GM18499 (cell line): ENCODE measurements around the gene IGFBP5.

ENCODE experiments used
- ATAC-seq: cut with Tn5 transposase; IDR thresholded peaks from one replicate; pipeline ENCODE4 v1.9.1; 2021; ENCODE audit warnings: moderate number of reproducible peaks; ENCODE audit not compliant: insufficient read depth, unreplicated experiment

IGFBP5 gene

GRCh38 chr2:216690456-216690852 is 4.9 kb downstream of the IGFBP5 start:
- ATAC-seq, result no peak

GRCh38 chr2:216689397-216689796 is 6.0 kb downstream of the IGFBP5 start:
- ATAC-seq, result no peak

- ATAC-seq, result no peak
Measured at GRCh38 chr2:216688731-216689340, 6.5 kb downstream of the IGFBP5 start.

DNA sequence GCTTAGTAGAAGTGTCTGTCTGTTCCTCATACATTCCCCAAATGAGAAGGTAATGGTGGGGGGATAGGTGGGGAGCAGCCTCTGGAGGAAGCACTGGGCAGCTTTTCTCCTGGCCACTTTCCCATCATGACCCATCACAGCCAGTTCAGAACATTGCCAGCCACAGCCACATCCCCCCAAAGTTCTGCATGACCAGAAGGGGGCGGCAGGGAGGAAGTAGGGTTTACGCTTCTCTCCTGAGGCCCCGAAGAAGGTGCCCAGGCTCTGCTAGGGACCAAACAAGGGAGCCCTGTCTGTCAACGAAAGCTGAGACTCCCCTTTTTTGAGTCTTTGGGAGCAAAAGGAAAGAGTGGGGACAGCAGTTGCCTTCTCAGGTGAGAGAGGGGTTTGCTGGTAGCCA is 7.7 kb downstream of the IGFBP5 start:
- ATAC-seq, result no peak

DNA sequence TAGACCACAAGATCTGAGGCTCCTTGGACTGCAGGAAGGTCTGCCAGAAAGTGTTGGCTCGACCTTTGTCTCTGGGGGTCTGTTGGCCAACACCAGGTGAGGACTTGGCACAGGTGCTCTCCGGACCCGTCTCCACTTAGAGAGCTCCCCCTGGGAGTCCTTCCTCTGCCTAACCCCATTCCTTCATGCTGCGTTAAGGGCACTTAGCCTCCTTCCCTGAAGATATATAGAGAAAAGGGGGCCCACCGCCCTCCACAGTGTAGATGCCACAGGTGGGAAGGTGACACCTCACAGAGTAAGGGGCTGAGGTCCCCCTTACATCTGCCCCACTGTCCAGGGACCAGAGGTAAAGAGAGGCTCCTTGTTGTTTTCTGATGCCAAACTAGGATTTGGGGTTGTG is 8.2 kb downstream of the IGFBP5 start:
- no peak for ATAC-seq

GRCh38 chr2:216685327-216685875 is 9.9 kb downstream of the IGFBP5 start:
- no peak for ATAC-seq

DNA sequence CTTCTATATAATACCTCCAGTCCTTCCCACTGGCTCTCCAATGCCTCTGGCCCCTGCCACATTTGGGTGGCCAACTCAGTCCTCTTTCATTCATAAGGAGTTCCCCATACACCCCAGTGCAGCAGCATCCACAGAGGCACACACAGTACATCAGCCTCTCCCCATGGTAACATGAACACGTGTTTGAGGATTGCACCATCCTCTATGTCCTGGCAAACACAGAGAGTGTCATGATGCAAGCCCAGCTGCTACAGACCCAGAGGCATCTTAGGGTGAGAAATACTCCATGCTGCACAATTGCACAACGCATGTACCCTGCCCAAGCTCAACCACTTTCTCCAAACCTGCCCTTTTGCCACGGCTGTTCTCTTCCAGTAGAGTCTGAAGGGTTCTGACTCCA is 11.5 kb downstream of the IGFBP5 start:
- no peak for ATAC-seq

GRCh38 chr2:216681683-216682082 is 13.7 kb downstream of the IGFBP5 start:
- no peak for ATAC-seq

DNA sequence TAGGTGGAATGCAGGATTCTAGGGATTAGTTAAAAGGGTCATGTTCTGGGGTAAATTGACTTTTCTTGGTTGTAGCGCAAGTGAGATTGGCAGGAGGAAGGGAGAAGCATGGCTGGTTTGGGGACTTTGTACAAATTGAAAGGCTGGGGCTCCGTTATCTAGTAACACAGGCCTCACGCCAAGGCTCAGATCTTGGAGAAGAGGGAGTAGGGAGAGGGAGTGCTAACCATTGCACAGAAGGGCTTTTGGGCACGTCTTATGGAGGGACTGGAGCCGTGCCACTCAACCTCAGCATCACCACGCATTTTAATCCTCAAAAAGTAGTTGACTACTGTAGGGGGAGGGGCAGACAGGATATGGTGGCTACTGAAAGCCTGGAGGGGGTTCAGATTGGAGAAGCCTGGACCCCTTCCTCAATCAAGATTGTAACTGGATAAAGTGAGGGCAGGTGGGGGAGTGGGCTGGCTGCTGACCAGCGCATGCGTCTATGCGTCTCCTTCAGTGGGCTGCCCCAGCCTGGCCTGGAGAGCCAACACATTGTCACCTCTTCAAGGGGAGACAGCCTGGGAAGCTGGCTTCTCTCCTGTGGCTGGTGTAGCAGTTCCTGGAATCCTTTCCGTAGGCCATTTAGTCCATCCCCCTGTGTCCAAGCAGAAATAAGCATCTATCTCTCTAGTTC is 14.3 kb downstream of the IGFBP5 start:
- no peak for ATAC-seq

- ATAC-seq, result no peak
Measured at GRCh38 chr2:216679658-216680024, 15.7 kb downstream of the IGFBP5 start.

DNA sequence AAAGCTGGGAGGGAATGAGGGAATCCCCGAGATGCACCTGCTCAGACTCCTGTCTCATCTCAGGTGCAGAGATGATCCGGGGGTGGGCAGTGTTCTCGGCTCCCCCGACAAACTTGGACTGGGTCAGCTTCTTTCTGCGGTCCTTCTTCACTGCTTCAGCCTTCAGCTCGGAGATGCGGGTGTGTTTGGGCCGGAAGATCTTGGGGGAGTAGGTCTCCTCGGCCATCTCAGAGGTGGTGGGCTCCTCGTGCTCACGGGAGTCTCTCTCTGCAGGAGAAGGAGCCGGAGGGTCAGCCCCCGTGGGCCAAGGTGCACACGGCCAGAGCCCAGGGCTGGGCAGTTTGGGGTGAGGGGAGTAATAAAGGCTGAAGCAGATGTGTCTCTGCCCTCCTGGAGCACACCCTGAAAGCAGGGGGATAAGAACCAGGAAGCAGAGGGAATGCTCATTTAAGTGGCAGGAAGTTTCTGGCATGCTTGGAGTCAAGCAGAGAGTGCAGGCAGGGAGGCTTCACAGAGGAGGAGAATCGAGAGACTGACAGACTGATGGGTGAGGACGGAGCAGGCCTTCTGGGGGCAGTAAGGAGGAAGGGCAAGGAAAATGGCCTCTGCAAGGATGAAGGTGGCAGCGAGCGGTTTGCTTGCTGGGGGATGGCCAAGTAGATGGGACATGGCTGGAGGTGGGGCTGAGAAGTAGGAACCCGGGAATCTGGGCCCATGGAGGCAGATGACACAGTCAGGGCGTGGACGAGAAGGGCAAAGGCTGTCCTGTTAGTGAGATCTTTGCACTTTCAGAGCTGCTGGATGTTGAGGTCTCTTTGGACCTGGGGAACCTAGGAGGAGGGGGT is 16.3 kb downstream of the IGFBP5 start:
- no peak for ATAC-seq

DNA sequence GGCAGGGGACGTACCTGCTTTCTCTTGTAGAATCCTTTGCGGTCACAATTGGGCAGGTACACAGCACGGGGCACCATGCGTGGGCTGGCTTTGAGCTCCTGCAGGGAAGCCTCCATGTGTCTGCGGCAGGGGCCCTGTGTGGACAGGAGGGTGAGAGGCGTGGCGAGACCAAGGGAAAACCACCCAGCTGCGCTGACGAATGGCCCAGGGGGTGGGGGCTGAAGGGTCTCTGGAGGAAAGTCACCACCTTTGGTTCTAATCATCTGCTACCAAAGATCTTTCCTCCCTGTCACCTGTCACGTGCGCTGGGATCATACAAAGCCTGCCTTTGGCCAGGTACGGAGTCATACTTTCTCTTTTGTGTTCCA is 17.3 kb downstream of the IGFBP5 start:
- ATAC-seq, result no peak

- ATAC-seq, result no peak
Measured at GRCh38 chr2:216677439-216678097, 17.8 kb downstream of the IGFBP5 start.

GRCh38 chr2:216676630-216677029 is 18.7 kb downstream of the IGFBP5 start:
- ATAC-seq, result no peak

- no peak for ATAC-seq
Measured at GRCh38 chr2:216674376-216674775, 21.0 kb downstream of the IGFBP5 start.

GRCh38 chr2:216673609-216674008 is 21.7 kb downstream of the IGFBP5 start:
- no peak for ATAC-seq

GRCh38 chr2:216673021-216673420 is 22.3 kb downstream of the IGFBP5 start:
- ATAC-seq, result no peak

DNA sequence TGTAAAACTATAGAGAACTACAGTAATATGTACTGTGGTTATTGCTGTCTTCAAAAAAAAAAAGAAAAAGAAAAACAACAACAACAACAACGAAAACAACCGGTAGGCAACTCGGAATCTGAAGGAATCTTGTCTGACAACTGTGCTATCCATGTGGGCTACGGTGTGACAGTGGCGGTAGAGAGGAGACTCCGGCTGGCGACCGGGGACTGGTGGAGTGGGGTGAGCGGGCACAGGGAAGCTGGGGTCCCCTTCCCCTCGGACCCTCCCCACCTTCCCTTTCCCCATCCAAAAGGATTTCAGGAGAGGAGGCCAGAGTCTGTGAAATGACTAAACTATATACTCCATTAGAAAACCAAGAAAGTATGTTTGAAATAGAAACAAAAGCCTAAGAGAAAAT is 22.9 kb downstream of the IGFBP5 start:
- no peak for ATAC-seq

DNA sequence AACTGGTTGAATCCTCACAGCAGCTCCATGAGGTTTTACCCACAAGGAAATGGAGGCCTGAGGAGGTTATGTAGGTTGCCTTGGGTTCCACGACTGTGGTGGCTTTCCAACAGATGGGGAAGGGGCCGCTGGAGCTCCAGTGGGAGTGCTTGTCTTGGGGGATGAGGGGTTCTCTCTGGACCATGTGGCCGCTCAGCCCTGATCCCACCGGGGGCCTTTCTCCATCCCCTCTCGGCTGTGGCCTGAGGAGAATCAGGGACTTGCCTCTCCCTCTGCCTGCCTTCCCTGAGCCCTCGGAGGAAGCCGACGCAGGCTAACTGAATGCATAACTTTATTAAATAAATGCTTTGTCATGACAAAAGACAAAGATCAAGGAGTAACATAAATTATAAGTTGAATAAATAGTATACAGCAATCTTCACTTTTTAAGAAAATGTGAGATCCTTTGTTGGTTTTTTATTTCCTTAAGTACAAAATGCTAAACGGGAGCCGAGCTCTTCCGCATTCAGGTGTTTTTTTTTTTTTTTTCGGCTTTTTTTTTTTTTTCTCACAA is 23.5 kb downstream of the IGFBP5 start:
- ATAC-seq, result no peak

- ATAC-seq, result no peak
Measured at GRCh38 chr2:216671081-216671411, 24.3 kb downstream of the IGFBP5 start.
